HepG2 (cell line): ENCODE measurements around the gene TMEM235. TPM values are rescaled to one million over a fixed set of nuclear protein-coding genes. Genes with fewer than 3 reads are reported as not detected.
A peak's percentile ranks its signal among the peaks of the same experiment; 100 is the strongest.

Experiments
- ATF7-NPFF ChIP-seq: sonication (generic); formaldehyde crosslinking; IDR thresholded peaks from 2 replicates; pipeline ENCODE4 v1.8.1; 2023; ENCODE audit warnings: mild to moderate bottlenecking, low read depth, missing genetic modification reagents, moderate library complexity
- FIP1L1 ChIP-seq: fragments of 200-400 bp; formaldehyde crosslinking; IDR thresholded peaks from 2 replicates; pipeline ENCODE4 v1.6.1; 2018; ENCODE audit warnings: low read depth, mild to moderate bottlenecking, low read length, moderate library complexity, borderline replicate concordance; ENCODE audit not compliant: insufficient read depth
- GATAD2A ChIP-seq: IDR thresholded peaks from 2 replicates; pipeline ENCODE4 v1.6.1; 2016
- GTF2F1 ChIP-seq: fragments of 150-350 bp; IDR thresholded peaks from 2 replicates; pipeline ENCODE4 v1.6.1; 2014; ENCODE audit warnings: low read length
- HDAC6 ChIP-seq: fragments of 200-600 bp; sonication (generic); IDR thresholded peaks from 2 replicates; pipeline ENCODE4 v1.7.0; 2017; ENCODE audit warnings: mild to moderate bottlenecking, antibody characterized with exemption, low read length, low read depth
- HNRNPH1 ChIP-seq: fragments of 200-400 bp; formaldehyde crosslinking; optimal IDR thresholded peaks from 2 replicates; pipeline ENCODE3; 2017; ENCODE audit warnings: mild to moderate bottlenecking, low read depth, low read length
- JUNB ChIP-seq: sonication (generic); formaldehyde crosslinking; IDR thresholded peaks from 2 replicates; pipeline ENCODE4 v1.8.0; 2022; ENCODE audit warnings: missing genetic modification reagents, mild to moderate bottlenecking, borderline replicate concordance
- KDM5A ChIP-seq: fragments of 200-600 bp; sonication (generic); IDR thresholded peaks from 2 replicates; pipeline ENCODE4 v1.7.0; 2018; ENCODE audit warnings: antibody characterized with exemption, mild to moderate bottlenecking, low read length, borderline replicate concordance
- MLLT10 ChIP-seq: sonication (generic); formaldehyde crosslinking; IDR thresholded peaks from 2 replicates; pipeline ENCODE4 v1.4.0; 2020; ENCODE audit warnings: missing genetic modification reagents
- MTF2 ChIP-seq: sonication (generic); formaldehyde crosslinking; IDR thresholded peaks from 2 replicates; pipeline ENCODE4 v1.5.0; 2020; ENCODE audit warnings: missing genetic modification reagents, borderline replicate concordance
- MYPOP ChIP-seq: sonication (generic); formaldehyde crosslinking; IDR thresholded peaks from 2 replicates; pipeline ENCODE4 v1.8.1; 2023; ENCODE audit warnings: mild to moderate bottlenecking, moderate library complexity, missing genetic modification reagents
- SMAD9 ChIP-seq: sonication (generic); formaldehyde crosslinking; IDR thresholded peaks from 2 replicates; pipeline ENCODE4 v1.5.1; 2020; ENCODE audit warnings: mild to moderate bottlenecking, missing genetic modification reagents
- STAT5B ChIP-seq: sonication (generic); formaldehyde crosslinking; IDR thresholded peaks from 2 replicates; pipeline ENCODE4 v1.4.0; 2020; ENCODE audit warnings: missing genetic modification reagents
- ZFP37 ChIP-seq: sonication (generic); formaldehyde crosslinking; IDR thresholded peaks from 2 replicates; pipeline ENCODE4 v1.4.0; 2020; ENCODE audit warnings: missing genetic modification reagents, borderline replicate concordance
- ZNF101 ChIP-seq: sonication (generic); formaldehyde crosslinking; IDR thresholded peaks from 2 replicates; pipeline ENCODE4 v1.4.0; 2020; ENCODE audit warnings: mild to moderate bottlenecking, low read depth, missing genetic modification reagents, borderline replicate concordance
- ZNF225 ChIP-seq: sonication (generic); formaldehyde crosslinking; IDR thresholded peaks from 2 replicates; pipeline ENCODE4 v1.4.0; 2020; ENCODE audit warnings: mild to moderate bottlenecking, missing genetic modification reagents
- ZNF547 ChIP-seq: sonication (generic); formaldehyde crosslinking; IDR thresholded peaks from 2 replicates; pipeline ENCODE4 v1.5.1; 2020; ENCODE audit warnings: mild to moderate bottlenecking, missing genetic modification reagents
- ZNF644 ChIP-seq: IDR thresholded peaks from 2 replicates; pipeline ENCODE4 v1.6.1; 2016; ENCODE audit warnings: low read depth
- ZNF670 ChIP-seq: sonication (generic); formaldehyde crosslinking; IDR thresholded peaks from 2 replicates; pipeline ENCODE4 v1.8.0; 2022; ENCODE audit warnings: mild to moderate bottlenecking, missing genetic modification reagents, borderline replicate concordance
- ZNF747 ChIP-seq: sonication (generic); formaldehyde crosslinking; IDR thresholded peaks from 2 replicates; pipeline ENCODE4 v1.8.1; 2023; ENCODE audit warnings: missing genetic modification reagents, mild to moderate bottlenecking, borderline replicate concordance
- ZNF788 ChIP-seq: sonication (generic); formaldehyde crosslinking; IDR thresholded peaks from 2 replicates; pipeline ENCODE4 v1.5.0; 2020; ENCODE audit warnings: mild to moderate bottlenecking, missing genetic modification reagents, borderline replicate concordance
- polyA plus RNA-seq, 8 experiments: library from polyadenylated mRNA; depleted of rRNA in 3 of 8; stranded (reverse) in 7 of 8; unstranded in 1 of 8; fragments of >200 nt; fragmentation: Illumina TruSeq in 4 of 8; extraction: Trizol in 4 of 8; gene quantifications; 2 replicates each; pipeline versions ENCODE4 v1.2.1 to v1.2.3, GENCODE V29; 2011 to 2016; ENCODE audit warnings: low read depth in 4 of 8, missing spikeins in 1 of 8, mixed read lengths in 1 of 8; ENCODE audit not compliant: insufficient read depth in 1 of 8
- total RNA-seq, 5 experiments: library from RNA; depleted of rRNA; stranded (reverse); fragments of >200 nt; fragmentation: Illumina TruSeq; extraction: Trizol; gene quantifications; 2 replicates each; pipeline ENCODE4 v1.2.3, GENCODE V29; 2016; ENCODE audit warnings: low read depth in 1 of 5
- TF ChIP-seq, protein P1 (sequence below): sonication (generic); formaldehyde crosslinking; IDR thresholded peaks from 2 replicates; pipeline ENCODE4 v1.8.0; 2022; ENCODE audit warnings: missing genetic modification reagents, mild to moderate bottlenecking, borderline replicate concordance
- TF ChIP-seq, protein P2 (sequence below): sonication (generic); formaldehyde crosslinking; IDR thresholded peaks from 2 replicates; pipeline ENCODE4 v1.5.1; 2020; ENCODE audit warnings: missing genetic modification reagents, mild to moderate bottlenecking, borderline replicate concordance
- TF ChIP-seq, protein P3 (sequence below): IDR thresholded peaks from 2 replicates; pipeline ENCODE4 v1.6.1; 2018; ENCODE audit warnings: missing genetic modification reagents

Gene TMEM235
- total and polyA plus RNA-seq, 2 of the 13 experiments (the other 11 are each of a cell fraction or from before 2014, with no cell fraction given): not detected

DNA sequence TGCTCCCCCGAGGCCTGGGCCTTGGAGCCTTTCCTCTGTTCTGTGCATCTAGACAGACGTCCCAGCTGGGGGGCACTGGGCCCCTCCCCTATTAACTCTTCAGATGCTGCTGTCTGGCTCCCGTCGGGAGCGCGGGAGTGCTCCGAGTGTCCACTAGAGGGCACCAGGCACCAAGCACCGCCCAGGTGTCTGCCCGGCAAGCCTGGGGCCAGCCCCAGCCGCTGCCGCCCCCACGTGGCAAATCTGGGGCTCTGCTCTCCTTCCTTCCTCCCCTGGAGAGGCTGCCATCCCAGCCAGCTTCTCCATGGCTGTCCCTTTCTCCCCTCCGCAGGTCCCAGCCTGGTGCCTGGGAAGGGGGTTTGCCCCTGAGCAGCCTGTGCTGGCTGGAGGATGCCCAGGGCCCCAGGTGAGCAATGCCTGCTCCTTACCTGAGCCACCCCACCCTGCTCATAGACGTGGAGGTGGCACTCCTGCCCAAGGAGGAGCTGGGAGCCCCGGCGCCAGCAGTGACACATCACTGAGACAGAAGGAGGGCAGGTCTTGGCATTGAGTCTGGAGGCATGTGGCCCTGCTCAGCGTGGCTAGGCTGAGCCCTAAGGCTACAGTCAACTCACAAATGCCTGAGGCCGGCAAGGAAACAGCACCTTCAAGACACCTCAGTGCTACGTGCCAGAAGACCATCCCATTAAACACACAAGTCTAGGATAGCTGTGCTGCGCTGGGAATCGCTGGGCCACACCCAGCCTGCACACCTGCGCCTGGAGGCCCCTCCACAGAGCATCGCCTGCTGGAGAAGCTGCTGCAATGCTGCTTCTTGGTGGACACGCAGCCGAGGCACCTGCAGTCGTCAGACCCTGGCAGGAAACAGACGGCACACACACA, 19.7 kb downstream of the TMEM235 start (continued):
- TF ChIP-seq MLLT10 (CRISPR knock-in tag) (no peak), GTF2F1 (no peak), ZNF101 (CRISPR knock-in tag) (no peak), ZNF747 (CRISPR knock-in tag) (0 out of 2 replicates have a peak, but pooled peaks have one; percentile 49), HDAC6 (no peak), STAT5B (CRISPR knock-in tag) (peak; percentile 67; the same call in 1 of the 2 replicates), HNRNPH1 (no peak), ZNF225 (CRISPR knock-in tag) (no peak), MTF2 (CRISPR knock-in tag) (no peak), ZFP37 (CRISPR knock-in tag) (no peak), FIP1L1 (no peak), JUNB (CRISPR knock-in tag) (no peak), KDM5A (no peak), GATAD2A (CRISPR knock-in tag) (peak; percentile 81), ZNF644 (CRISPR knock-in tag) (0 out of 2 replicates have a peak, but pooled peaks have one; percentile 29), ZNF670 (CRISPR knock-in tag) (no peak), ATF7-NPFF (0 out of 2 replicates have a peak, but pooled peaks have one; percentile 79), SMAD9 (no peak), ZNF788 (CRISPR knock-in tag) (peak; percentile 88; the same call in 1 of the 2 replicates), ZNF547 (no peak; the same call in 1 of the 2 replicates), MYPOP (CRISPR knock-in tag) (no peak)
- TF ChIP-seq, protein P1, sequence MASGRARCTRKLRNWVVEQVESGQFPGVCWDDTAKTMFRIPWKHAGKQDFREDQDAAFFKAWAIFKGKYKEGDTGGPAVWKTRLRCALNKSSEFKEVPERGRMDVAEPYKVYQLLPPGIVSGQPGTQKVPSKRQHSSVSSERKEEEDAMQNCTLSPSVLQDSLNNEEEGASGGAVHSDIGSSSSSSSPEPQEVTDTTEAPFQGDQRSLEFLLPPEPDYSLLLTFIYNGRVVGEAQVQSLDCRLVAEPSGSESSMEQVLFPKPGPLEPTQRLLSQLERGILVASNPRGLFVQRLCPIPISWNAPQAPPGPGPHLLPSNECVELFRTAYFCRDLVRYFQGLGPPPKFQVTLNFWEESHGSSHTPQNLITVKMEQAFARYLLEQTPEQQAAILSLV (CRISPR knock-in tag): no peak; the same call in 1 of the 2 replicates
- TF ChIP-seq, protein P2, sequence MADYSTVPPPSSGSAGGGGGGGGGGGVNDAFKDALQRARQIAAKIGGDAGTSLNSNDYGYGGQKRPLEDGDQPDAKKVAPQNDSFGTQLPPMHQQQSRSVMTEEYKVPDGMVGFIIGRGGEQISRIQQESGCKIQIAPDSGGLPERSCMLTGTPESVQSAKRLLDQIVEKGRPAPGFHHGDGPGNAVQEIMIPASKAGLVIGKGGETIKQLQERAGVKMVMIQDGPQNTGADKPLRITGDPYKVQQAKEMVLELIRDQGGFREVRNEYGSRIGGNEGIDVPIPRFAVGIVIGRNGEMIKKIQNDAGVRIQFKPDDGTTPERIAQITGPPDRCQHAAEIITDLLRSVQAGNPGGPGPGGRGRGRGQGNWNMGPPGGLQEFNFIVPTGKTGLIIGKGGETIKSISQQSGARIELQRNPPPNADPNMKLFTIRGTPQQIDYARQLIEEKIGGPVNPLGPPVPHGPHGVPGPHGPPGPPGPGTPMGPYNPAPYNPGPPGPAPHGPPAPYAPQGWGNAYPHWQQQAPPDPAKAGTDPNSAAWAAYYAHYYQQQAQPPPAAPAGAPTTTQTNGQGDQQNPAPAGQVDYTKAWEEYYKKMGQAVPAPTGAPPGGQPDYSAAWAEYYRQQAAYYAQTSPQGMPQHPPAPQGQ (CRISPR knock-in tag): no peak
- TF ChIP-seq, protein P3, sequence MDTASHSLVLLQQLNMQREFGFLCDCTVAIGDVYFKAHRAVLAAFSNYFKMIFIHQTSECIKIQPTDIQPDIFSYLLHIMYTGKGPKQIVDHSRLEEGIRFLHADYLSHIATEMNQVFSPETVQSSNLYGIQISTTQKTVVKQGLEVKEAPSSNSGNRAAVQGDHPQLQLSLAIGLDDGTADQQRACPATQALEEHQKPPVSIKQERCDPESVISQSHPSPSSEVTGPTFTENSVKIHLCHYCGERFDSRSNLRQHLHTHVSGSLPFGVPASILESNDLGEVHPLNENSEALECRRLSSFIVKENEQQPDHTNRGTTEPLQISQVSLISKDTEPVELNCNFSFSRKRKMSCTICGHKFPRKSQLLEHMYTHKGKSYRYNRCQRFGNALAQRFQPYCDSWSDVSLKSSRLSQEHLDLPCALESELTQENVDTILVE (CRISPR knock-in tag): peak; percentile 75; the same call in 1 of the 2 replicates
